ENCODE results near the gene MAP3K6.
"Not testable (repeated sequence)": the region's sequence is repeated elsewhere in the genome, so short reads cannot be mapped to it uniquely, and the experiment has no call there.

The MAP3K6 gene, protein sequence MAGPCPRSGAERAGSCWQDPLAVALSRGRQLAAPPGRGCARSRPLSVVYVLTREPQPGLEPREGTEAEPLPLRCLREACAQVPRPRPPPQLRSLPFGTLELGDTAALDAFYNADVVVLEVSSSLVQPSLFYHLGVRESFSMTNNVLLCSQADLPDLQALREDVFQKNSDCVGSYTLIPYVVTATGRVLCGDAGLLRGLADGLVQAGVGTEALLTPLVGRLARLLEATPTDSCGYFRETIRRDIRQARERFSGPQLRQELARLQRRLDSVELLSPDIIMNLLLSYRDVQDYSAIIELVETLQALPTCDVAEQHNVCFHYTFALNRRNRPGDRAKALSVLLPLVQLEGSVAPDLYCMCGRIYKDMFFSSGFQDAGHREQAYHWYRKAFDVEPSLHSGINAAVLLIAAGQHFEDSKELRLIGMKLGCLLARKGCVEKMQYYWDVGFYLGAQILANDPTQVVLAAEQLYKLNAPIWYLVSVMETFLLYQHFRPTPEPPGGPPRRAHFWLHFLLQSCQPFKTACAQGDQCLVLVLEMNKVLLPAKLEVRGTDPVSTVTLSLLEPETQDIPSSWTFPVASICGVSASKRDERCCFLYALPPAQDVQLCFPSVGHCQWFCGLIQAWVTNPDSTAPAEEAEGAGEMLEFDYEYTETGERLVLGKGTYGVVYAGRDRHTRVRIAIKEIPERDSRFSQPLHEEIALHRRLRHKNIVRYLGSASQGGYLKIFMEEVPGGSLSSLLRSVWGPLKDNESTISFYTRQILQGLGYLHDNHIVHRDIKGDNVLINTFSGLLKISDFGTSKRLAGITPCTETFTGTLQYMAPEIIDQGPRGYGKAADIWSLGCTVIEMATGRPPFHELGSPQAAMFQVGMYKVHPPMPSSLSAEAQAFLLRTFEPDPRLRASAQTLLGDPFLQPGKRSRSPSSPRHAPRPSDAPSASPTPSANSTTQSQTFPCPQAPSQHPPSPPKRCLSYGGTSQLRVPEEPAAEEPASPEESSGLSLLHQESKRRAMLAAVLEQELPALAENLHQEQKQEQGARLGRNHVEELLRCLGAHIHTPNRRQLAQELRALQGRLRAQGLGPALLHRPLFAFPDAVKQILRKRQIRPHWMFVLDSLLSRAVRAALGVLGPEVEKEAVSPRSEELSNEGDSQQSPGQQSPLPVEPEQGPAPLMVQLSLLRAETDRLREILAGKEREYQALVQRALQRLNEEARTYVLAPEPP (N-terminal part only)

DNA sequence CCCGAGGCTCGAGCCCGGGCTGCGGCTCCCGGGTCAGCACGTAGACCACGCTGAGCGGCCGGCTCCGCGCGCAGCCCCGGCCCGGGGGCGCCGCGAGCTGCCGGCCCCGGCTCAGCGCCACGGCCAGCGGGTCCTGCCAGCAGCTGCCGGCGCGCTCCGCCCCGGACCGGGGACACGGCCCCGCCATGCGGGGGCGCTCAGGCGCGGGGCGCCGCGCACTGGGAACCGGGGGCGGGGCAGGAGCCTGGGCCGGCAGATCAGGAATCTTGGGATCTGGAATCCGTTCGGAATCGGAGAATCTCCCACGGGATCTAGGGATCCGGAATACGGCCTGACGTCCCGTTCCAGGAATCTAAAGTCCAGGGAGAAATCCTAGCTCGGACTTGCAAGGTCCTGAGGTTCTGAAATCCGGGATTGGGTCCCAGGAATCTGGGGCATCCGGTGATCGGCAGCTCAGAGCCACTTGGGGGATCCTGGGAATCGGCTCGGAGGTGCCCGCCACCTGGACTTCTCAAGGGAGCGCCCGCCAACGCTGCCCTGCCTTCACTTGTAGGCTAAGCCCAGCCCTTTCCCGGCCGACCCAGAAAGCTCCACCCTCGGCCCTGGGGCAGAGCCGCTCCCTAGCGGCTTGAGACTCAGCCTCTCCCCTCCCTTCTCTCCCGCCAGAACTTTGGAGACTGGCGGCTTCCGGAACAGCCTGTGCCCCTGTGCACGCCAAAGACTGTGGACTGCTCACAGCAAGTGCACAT lies at the start of gene MAP3K6:
TSS of gene MAP3K6 (minus strand) at position 551 of the 749 bp plus-strand sequence. CDS start at position 187, 364 bp downstream.
- no peaks in the 10 kb centered on the region for H3K36me3 ChIP-seq (ENCODE audit: insufficient read depth, low read length)
- no peaks in the 10 kb centered on the region for H3K27me3 ChIP-seq (ENCODE audit: insufficient read depth, low read length)
- peak within 1 kb of the TSS; percentile 70 for H3K4me3 ChIP-seq (ENCODE audit: low read length)
- peaks cover 16% of the 10 kb centered on the region for H3K4me1 ChIP-seq (ENCODE audit: insufficient read depth, low read length)
- peak within 1 kb of the TSS; percentile 80 for H2AFZ ChIP-seq (ENCODE audit: low read depth, low read length)
- H3K9me3 ChIP-seq (ENCODE audit: low read length): no peaks in the 10 kb centered on the region

DNA sequence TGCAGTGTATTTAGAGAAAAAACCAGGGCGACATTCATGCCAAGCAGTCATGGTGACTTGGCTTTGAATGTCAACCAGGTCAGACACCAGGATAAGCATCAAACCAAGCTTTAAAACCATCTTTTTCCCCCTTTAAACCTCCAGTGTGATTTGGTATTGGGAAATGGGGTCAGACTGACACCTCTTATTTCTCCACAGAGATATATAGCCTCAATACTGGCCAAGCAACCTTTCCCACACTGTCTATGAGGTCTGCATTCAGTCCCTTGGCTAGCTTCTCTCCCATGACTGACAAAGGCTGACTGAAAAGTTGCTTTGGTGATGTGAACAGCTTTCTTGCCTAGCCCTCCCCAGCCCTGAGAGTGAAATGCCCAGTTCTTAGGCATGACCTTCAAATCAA lies 47.3 kb upstream of the MAP3K6 start:
- Histone ChIP-seq H2AFZ (ENCODE audit: low read depth, low read length) (no peak overlapping the region), H3K4me1 (ENCODE audit: insufficient read depth, low read length) (peaks cover 3% of the 10 kb centered on the region), H3K27me3 (ENCODE audit: insufficient read depth, low read length) (no peaks in the 10 kb centered on the region), H3K9me3 (ENCODE audit: low read length) (no peaks in the 10 kb centered on the region), H3K4me3 (ENCODE audit: low read length) (no peak overlapping the region), H3K36me3 (ENCODE audit: insufficient read depth, low read length) (peaks cover 88% of the 10 kb centered on the region)

DNA sequence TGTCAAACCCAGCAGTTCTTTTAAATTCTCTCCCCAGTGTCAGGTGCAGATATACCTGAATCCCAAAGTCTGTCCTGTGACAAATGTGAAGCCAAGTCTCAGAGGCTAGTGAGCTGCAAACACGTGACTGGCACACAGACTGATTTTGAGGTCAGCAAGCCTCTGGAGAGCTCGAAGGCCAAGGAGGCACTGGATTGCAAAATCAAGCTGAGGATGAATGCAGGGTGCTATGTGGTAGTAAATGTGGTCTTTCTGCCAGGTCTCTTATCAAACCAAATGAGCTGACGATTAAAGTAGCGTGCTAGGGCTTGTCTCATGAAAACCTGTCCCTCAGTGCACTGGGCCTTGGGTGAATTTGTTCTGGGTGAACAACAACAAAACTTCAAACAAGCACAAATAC lies 46.2 kb upstream of the MAP3K6 start:
- no peaks in the 10 kb centered on the region for H3K4me1 ChIP-seq (ENCODE audit: insufficient read depth, low read length)
- no peaks in the 10 kb centered on the region for H3K27me3 ChIP-seq (ENCODE audit: insufficient read depth, low read length)
- peaks cover 91% of the 10 kb centered on the region for H3K36me3 ChIP-seq (ENCODE audit: insufficient read depth, low read length)
- H3K4me3 ChIP-seq (ENCODE audit: low read length): no peak overlapping the region
- H2AFZ ChIP-seq (ENCODE audit: low read depth, low read length): no peak overlapping the region
- no peaks in the 10 kb centered on the region for H3K9me3 ChIP-seq (ENCODE audit: low read length)

DNA sequence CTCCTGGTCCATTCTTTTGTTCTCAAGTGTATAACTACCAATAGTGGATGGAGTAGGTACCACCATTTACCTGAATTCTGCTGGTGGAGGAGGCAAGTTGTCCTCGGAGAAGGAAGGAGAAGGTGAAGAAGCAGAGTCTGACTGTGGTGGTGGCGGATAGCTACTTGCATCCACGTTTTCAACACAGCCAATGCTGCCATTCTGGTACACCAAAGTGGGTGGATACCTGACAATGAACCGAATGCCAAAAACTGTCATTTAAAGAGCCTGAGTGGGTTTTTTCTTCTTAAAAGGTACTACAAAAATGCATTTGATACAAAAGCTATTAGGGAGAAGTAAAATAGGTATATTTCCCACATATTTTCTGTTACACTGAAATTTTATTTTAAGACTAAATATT lies 45.7 kb upstream of the MAP3K6 start:
- Histone ChIP-seq H3K4me3 (ENCODE audit: low read length) (no peak overlapping the region), H3K4me1 (ENCODE audit: insufficient read depth, low read length) (no peaks in the 10 kb centered on the region), H3K27me3 (ENCODE audit: insufficient read depth, low read length) (no peaks in the 10 kb centered on the region), H3K36me3 (ENCODE audit: insufficient read depth, low read length) (peaks cover 90% of the 10 kb centered on the region), H3K9me3 (ENCODE audit: low read length) (no peaks in the 10 kb centered on the region), H2AFZ (ENCODE audit: low read depth, low read length) (no peak overlapping the region)

DNA sequence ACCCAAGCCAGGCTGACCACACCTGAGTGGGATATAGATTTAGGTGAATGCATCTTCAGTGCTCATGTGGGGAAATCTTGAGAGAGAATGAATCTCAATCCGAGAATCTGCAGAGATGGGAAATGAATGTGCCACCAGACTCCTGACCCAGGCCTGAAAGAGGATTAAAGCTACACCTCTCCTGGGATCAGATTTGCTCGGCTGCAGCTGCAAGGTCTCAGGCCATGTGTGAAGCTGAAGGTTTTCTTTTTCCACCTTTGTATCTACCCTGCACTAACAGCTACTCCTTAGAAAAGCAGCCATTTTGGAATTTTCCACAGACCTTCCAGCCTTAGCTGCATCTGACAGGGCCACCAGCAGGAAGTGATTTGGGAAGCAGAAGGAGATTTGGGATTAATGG lies 43.9 kb upstream of the MAP3K6 start:
- H2AFZ ChIP-seq (ENCODE audit: low read depth, low read length): no peak overlapping the region
- no peaks in the 10 kb centered on the region for H3K27me3 ChIP-seq (ENCODE audit: insufficient read depth, low read length)
- no peaks in the 10 kb centered on the region for H3K9me3 ChIP-seq (ENCODE audit: low read length)
- peaks cover 83% of the 10 kb centered on the region for H3K36me3 ChIP-seq (ENCODE audit: insufficient read depth, low read length)
- peaks cover 9% of the 10 kb centered on the region for H3K4me1 ChIP-seq (ENCODE audit: insufficient read depth, low read length)
- no peak overlapping the region for H3K4me3 ChIP-seq (ENCODE audit: low read length)

DNA sequence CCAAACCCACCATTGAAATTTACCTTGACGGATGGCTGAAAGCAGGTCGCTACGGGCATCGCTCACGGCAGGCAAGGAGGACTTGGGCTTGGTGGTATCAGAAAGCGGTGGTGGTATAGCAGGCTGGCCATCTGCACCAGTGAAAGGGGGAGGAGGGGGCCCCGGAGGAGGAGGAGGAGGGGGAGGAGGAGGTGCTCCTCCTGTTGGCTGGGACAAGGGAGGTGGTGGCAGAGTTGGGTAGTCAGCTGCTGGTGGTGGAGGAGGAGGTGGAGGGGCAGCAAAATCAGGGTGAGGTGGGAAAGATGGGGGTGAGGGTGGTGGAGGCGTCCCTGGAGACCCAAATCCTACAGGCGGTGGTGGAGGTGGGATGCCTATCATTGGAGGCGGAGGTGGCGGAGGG lies 42.9 kb upstream of the MAP3K6 start:
- no peaks in the 10 kb centered on the region for H3K9me3 ChIP-seq (ENCODE audit: low read length)

DNA sequence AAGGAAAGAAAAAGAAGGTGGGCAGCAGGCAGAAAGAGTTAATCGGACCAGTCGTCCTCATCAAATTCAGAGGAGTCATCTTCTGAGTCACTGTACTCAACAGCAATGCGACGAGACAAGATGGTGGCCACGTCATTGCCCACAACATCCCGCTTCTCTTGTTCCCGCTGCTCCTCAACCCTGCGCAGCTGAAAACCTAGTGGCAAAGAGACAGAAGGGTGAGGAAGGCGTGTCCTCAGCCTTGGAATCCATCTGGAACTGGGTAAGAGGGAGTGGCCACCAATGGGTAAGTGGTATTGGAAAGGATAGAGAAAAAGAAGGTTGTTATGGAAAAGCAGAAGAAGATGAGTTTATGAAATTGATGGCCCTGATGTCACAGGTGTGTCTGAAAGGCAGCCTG lies 41.4 kb upstream of the MAP3K6 start:
- Histone ChIP-seq H3K4me3 (ENCODE audit: low read length) (no peak overlapping the region), H3K9me3 (ENCODE audit: low read length) (no peaks in the 10 kb centered on the region), H3K4me1 (ENCODE audit: insufficient read depth, low read length) (peaks cover 9% of the 10 kb centered on the region), H3K36me3 (ENCODE audit: insufficient read depth, low read length) (peaks cover 60% of the 10 kb centered on the region), H2AFZ (ENCODE audit: low read depth, low read length) (no peak overlapping the region), H3K27me3 (ENCODE audit: insufficient read depth, low read length) (no peaks in the 10 kb centered on the region)

More for the DNA sequence above, 42.9 kb upstream of the MAP3K6 start:
- peaks cover 76% of the 10 kb centered on the region for H3K36me3 ChIP-seq (ENCODE audit: insufficient read depth, low read length)
- no peak overlapping the region for H3K4me3 ChIP-seq (ENCODE audit: low read length)
- H3K27me3 ChIP-seq (ENCODE audit: insufficient read depth, low read length): no peaks in the 10 kb centered on the region
- H3K4me1 ChIP-seq (ENCODE audit: insufficient read depth, low read length): peaks cover 9% of the 10 kb centered on the region
- H2AFZ ChIP-seq (ENCODE audit: low read depth, low read length): no peak overlapping the region

DNA sequence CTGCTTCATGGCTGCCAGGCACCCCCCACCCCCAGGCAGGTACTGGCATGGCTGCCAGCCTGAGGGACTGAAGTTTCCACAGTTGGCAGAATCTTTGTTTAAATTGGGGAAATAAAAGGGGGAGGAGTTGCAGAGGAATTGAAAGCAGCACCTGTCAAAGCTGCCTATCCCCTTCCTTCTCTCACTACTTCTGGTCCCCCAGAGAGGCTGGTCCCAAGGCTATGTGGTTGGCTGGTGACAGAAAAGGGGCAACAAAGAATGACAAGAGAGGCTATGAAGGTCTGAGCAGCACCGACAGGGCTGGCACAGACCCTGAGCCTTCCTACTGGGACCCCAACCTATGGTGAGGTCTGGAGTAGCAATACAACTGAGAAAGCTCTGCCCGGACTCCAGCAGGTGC lies 40.0 kb upstream of the MAP3K6 start:
- not testable (repeated sequence) for H3K4me3 ChIP-seq (ENCODE audit: low read length); H3K4me1 ChIP-seq (ENCODE audit: insufficient read depth, low read length); H3K9me3 ChIP-seq (ENCODE audit: low read length); H3K27me3 ChIP-seq (ENCODE audit: insufficient read depth, low read length); H2AFZ ChIP-seq (ENCODE audit: low read depth, low read length)
- peaks cover 47% of the 10 kb centered on the region for H3K36me3 ChIP-seq (ENCODE audit: insufficient read depth, low read length)

DNA sequence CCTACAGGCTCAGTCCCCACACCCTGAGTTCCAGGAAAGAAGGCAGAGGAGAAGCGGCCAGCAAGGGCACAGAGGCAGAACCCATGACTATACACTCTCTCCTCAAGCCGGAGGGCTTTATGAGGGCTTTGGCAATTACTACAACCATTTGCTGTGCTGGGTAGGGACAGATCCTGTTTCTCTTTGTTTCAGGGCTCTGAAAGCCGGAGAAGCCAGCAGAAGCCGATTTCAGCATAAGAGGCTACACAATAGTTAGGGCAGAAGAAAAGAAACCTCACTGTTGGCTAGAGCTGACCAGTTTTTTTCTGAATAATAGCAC lies 39.6 kb upstream of the MAP3K6 start:
- peaks cover 9% of the 10 kb centered on the region for H3K4me1 ChIP-seq (ENCODE audit: insufficient read depth, low read length)
- H3K4me3 ChIP-seq (ENCODE audit: low read length): no peak overlapping the region
- H3K27me3 ChIP-seq (ENCODE audit: insufficient read depth, low read length): no peaks in the 10 kb centered on the region
- H2AFZ ChIP-seq (ENCODE audit: low read depth, low read length): no peak overlapping the region
- no peaks in the 10 kb centered on the region for H3K9me3 ChIP-seq (ENCODE audit: low read length)
- peaks cover 45% of the 10 kb centered on the region for H3K36me3 ChIP-seq (ENCODE audit: insufficient read depth, low read length)

DNA sequence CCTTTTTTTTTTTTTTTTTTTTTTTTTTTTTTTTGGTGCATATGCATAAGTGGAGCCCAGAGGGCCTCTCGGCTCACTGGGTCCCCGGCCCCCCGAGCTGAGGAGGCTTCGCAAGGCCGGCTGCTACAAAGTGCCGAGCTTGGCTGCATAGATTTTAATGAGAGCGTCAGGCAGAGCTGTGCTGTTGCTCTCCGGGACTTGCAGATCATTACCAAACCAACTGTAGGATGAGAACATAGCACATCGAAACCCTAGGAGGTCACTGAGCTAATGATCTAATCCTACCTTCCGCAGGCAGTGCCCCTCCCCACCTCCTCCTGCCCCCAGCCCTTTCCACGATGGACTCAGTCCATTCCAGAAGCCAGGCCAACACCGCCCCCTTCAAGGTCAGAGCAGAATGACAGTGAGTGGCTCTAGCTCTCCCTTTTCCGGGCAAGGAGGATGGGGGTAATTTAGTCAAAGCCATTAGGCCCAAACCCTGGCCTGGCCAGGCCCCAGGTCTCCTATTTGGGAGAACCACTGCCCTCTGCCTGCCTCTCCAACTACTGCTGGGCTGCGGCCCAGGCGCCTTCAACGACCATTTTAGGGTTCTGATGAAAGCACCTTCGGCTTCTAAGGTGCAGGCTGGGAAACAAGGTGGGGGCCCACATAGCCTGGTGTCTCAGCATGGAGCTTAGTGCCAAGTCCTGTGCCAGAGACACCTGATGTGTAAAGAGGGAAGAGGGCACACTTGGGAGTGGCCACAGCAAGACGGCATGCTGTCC lies 39.0 kb upstream of the MAP3K6 start:
- H3K27me3 ChIP-seq (ENCODE audit: insufficient read depth, low read length); H3K4me1 ChIP-seq (ENCODE audit: insufficient read depth, low read length); H2AFZ ChIP-seq (ENCODE audit: low read depth, low read length); H3K4me3 ChIP-seq (ENCODE audit: low read length); H3K9me3 ChIP-seq (ENCODE audit: low read length): not testable (repeated sequence)
- H3K36me3 ChIP-seq (ENCODE audit: insufficient read depth, low read length): peaks cover 40% of the 10 kb centered on the region

DNA sequence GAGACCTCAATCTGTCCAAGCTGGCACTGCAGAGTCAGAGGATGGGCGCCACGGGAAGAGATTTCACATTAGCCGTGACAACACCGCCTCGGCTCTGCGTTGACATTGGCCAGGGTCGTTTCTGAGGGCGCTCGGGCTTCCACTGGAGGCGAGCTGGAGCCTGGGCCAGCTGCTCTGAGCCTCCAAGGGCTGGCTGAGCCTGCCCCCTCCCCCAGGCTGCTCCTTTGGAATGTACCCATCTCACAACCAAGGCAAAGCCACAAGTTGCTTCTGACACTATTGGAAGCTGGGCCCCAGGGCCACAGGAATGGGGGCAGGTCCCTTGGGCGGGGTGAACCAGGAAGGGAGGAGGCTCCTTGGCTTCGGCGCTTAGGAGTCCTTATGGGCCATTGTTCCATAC lies 38.3 kb upstream of the MAP3K6 start:
- Histone ChIP-seq H3K4me1 (ENCODE audit: insufficient read depth, low read length) (peaks cover 12% of the 10 kb centered on the region), H3K36me3 (ENCODE audit: insufficient read depth, low read length) (peaks cover 33% of the 10 kb centered on the region)

DNA sequence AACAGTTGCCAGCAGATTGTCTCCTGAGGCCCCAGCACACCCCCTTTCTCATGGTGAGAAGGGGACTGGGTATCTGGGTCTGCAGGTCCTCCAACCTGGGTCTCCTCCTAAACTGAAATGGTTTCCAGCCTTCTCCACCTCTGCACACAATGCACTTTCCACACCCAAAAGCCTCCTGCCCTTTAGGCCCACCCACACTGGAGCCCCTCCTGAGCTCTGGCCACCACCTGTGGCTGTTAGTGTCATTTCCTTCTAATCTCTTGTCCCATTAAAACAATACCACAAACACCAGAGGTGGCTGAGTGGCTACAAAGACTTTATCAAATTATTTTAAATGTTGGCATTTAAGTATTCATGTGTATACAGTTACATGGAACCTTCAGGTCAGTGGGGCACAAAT lies 37.2 kb upstream of the MAP3K6 start:
- H2AFZ ChIP-seq (ENCODE audit: low read depth, low read length): no peak overlapping the region
- no peaks in the 10 kb centered on the region for H3K27me3 ChIP-seq (ENCODE audit: insufficient read depth, low read length)
- H3K4me1 ChIP-seq (ENCODE audit: insufficient read depth, low read length): peaks cover 21% of the 10 kb centered on the region
- no peaks in the 10 kb centered on the region for H3K9me3 ChIP-seq (ENCODE audit: low read length)
- H3K4me3 ChIP-seq (ENCODE audit: low read length): no peak overlapping the region
- H3K36me3 ChIP-seq (ENCODE audit: insufficient read depth, low read length): peaks cover 24% of the 10 kb centered on the region

More for the DNA sequence above, 38.3 kb upstream of the MAP3K6 start:
- Histone ChIP-seq H3K27me3 (ENCODE audit: insufficient read depth, low read length) (no peaks in the 10 kb centered on the region), H3K4me3 (ENCODE audit: low read length) (no peak overlapping the region), H3K9me3 (ENCODE audit: low read length) (no peaks in the 10 kb centered on the region), H2AFZ (ENCODE audit: low read depth, low read length) (no peak overlapping the region)
